Measurements from ENCODE around the gene MID1. TPM values are rescaled to one million over a fixed set of nuclear protein-coding genes. Genes with fewer than 3 reads are reported as not detected.

Gene MID1
- total RNA-seq, 2 donors from 2014 or later: 14.6 to 26.1 TPM

GRCh38 chrX:10526451-10526850 lies 93.9 kb downstream of the MID1 start:
- H3K4me3 ChIP-seq: no peak overlapping the region
- TF ChIP-seq POLR2AphosphoS5 (IDR thresholded peaks at IDR 0.05): no peak
- TF ChIP-seq CTCF (IDR thresholded peaks at IDR 0.05): no peak
- TF ChIP-seq POLR2A (IDR thresholded peaks at IDR 0.05): no peak
- no peaks in the 10 kb centered on the region for H3K4me1 ChIP-seq (replicated peaks)
- intact Hi-C loops (cut with DNase I): no loop called here
- H3K36me3 ChIP-seq: no peaks in the 10 kb centered on the region
- H3K9me3 ChIP-seq: no peaks in the 10 kb centered on the region
- DNase-seq (ENCODE audit: low spot score): no peak
- H3K27ac ChIP-seq: no peak overlapping the region
- no peaks in the 10 kb centered on the region for H3K27me3 ChIP-seq (replicated peaks; ENCODE audit: insufficient read depth)
- WGBS: 82% methylated on average over 1 of the region's 1 CpG

DNA sequence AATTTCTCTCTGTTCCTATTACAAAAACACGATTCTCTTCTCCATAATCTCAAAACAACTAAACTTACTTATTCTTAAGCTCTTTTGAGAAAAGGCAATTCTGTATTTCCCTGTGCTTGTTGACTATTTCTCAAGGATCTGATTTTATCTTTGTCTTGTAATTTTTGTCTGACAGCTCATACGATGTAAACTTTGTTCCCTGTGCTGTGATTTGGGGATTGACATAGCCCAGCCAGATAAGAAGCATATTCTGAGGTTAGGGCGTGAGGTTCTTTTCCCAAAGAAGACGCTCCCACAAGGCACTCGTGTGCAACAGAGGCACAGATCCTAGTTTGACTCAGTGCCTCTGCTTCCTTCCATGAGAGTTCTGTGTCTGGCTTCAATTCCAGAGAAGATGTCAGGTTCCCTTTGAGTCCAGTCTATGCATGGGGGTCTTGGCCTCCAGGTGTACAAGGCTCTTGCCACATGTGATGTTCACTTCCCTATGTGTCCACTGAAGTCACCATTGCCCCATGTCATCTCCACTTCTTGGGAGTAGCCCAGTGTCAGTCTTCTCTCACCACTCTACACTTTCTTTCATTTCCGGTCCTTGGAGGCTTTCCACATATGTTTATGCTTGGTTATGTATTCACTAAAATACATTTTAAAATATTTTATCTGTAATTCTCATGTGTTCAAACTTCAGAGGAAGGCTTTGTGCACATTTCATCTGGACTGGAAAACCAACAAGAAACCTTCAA lies 94.8 kb downstream of the MID1 start:
- H3K4me1 ChIP-seq (replicated peaks): no peaks in the 10 kb centered on the region
- no peaks in the 10 kb centered on the region for H3K36me3 ChIP-seq
- no peak for TF ChIP-seq POLR2A (IDR thresholded peaks at IDR 0.05)
- TF ChIP-seq POLR2AphosphoS5 (IDR thresholded peaks at IDR 0.05): no peak
- no peaks in the 10 kb centered on the region for H3K9me3 ChIP-seq
- no peak overlapping the region for H3K27ac ChIP-seq
- no peaks in the 10 kb centered on the region for H3K27me3 ChIP-seq (replicated peaks; ENCODE audit: insufficient read depth)
- intact Hi-C loops (cut with DNase I): no loop called here
- DNase-seq (ENCODE audit: low spot score): no peak
- H3K4me3 ChIP-seq: no peak overlapping the region
- 72% methylated on average over 6 of the region's 6 CpGs for WGBS

- H3K9me3 ChIP-seq: no peaks in the 10 kb centered on the region
- TF ChIP-seq POLR2AphosphoS5 (IDR thresholded peaks at IDR 0.05) (no peak), CTCF (IDR thresholded peaks at IDR 0.05) (no peak), POLR2A (IDR thresholded peaks at IDR 0.05) (no peak)
- no peaks in the 10 kb centered on the region for H3K27me3 ChIP-seq (replicated peaks; ENCODE audit: insufficient read depth)
- H3K4me1 ChIP-seq (replicated peaks): no peaks in the 10 kb centered on the region
- no peaks in the 10 kb centered on the region for H3K36me3 ChIP-seq
- H3K4me3 ChIP-seq: no peak overlapping the region
- intact Hi-C loops (cut with DNase I): no loop called here
- no peak for DNase-seq (ENCODE audit: low spot score)
- 89% methylated on average over 1 of the region's 1 CpG for WGBS
- H3K27ac ChIP-seq: no peak overlapping the region
Measured at GRCh38 chrX:10524578-10524977, 95.8 kb downstream of the MID1 start.

GRCh38 chrX:10519761-10520160 lies 100.6 kb downstream of the MID1 start:
- DNase-seq (ENCODE audit: low spot score): no peak
- Histone ChIP-seq H3K4me1 (replicated peaks) (no peaks in the 10 kb centered on the region), H3K9me3 (no peaks in the 10 kb centered on the region), H3K36me3 (no peaks in the 10 kb centered on the region), H3K27ac (no peak overlapping the region), H3K4me3 (no peak overlapping the region), H3K27me3 (replicated peaks; ENCODE audit: insufficient read depth) (no peaks in the 10 kb centered on the region)
- TF ChIP-seq CTCF (IDR thresholded peaks at IDR 0.05): no peak
- TF ChIP-seq POLR2A (IDR thresholded peaks at IDR 0.05): no peak
- TF ChIP-seq POLR2AphosphoS5 (IDR thresholded peaks at IDR 0.05): no peak
- intact Hi-C loops (cut with DNase I): no loop called here

- no peak overlapping the region for H3K4me3 ChIP-seq
- no peak for DNase-seq (ENCODE audit: low spot score)
- H3K27me3 ChIP-seq (replicated peaks; ENCODE audit: insufficient read depth): no peaks in the 10 kb centered on the region
- H3K9me3 ChIP-seq: no peaks in the 10 kb centered on the region
- TF ChIP-seq CTCF (IDR thresholded peaks at IDR 0.05) (no peak), POLR2A (IDR thresholded peaks at IDR 0.05) (no peak), POLR2AphosphoS5 (IDR thresholded peaks at IDR 0.05) (no peak)
- no peaks in the 10 kb centered on the region for H3K4me1 ChIP-seq (replicated peaks)
- H3K36me3 ChIP-seq: no peaks in the 10 kb centered on the region
- intact Hi-C loops (cut with DNase I): no loop called here
- H3K27ac ChIP-seq: no peak overlapping the region
Measured at GRCh38 chrX:10519278-10519677, 101.1 kb downstream of the MID1 start.

Measured in prostate gland (tissue), 2 donors.